ENCODE measurements around the gene SMIM1.

Gene SMIM1

GRCh38 chr1:3729594-3730542 is 42.7 kb upstream of the SMIM1 start:
- no peak for TF ChIP-seq CTCF (IDR thresholded peaks at IDR 0.05; ENCODE audit: low read depth, low read length)
- no peak overlapping the region for H3K4me3 ChIP-seq (replicated peaks in 1 of 2; ENCODE audit: low read depth in 2 of 2, low read length in 2 of 2)
- no peak for DNase-seq (ENCODE audit: low read depth in 2 of 2)

DNA sequence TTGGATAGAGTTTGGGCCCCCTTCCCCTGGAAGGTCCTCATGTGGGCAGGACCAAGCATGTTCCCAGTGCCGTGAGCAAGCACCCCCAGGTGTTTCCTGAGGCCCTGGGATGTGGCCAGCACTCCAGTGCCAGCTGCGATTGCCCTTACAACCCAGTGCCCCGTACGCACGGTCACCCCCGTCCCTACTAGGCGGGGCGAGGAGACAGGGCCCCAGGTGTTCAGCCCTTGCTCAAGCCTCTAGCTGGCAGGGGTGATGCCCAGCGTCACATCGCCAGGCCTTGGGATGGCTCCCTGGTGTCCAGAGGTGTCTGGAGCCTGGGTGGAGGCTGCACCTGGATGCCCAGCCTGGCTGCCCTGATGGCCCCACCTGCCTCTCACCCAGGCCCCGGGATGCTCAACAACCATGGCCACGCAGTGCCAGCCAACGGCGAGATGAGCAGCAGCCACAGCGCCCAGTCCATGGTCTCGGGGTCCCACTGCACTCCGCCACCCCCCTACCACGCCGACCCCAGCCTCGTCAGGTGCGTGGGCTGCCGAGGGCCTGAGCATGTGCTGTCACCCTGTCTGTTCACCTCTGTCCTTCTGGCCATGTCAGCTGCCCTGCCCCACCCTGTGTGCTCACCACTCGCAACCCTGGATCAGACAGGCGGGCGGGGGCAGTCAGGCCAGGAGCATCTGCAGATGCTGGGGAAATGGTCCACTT is 41.9 kb upstream of the SMIM1 start:
- no peak for TF ChIP-seq CTCF (IDR thresholded peaks at IDR 0.05; ENCODE audit: low read depth, low read length)
- no peak for DNase-seq (ENCODE audit: low read depth in 2 of 2)
- no peak overlapping the region for H3K4me3 ChIP-seq (replicated peaks in 1 of 2; ENCODE audit: low read depth in 2 of 2, low read length in 2 of 2)

GRCh38 chr1:3731583-3732433 is 40.7 kb upstream of the SMIM1 start:
- no peak for TF ChIP-seq CTCF (IDR thresholded peaks at IDR 0.05; ENCODE audit: low read depth, low read length)
- no peak overlapping the region for H3K4me3 ChIP-seq (replicated peaks in 1 of 2; ENCODE audit: low read depth in 2 of 2, low read length in 2 of 2)
- DNase-seq (ENCODE audit: low read depth in 2 of 2): no peak

- H3K4me3 ChIP-seq (replicated peaks in 1 of 2; ENCODE audit: low read depth in 2 of 2, low read length in 2 of 2): no peak overlapping the region
- DNase-seq (ENCODE audit: low read depth in 2 of 2): no peak
- no peak for TF ChIP-seq CTCF (IDR thresholded peaks at IDR 0.05; ENCODE audit: low read depth, low read length)
Observed at GRCh38 chr1:3732434-3733093, 40.0 kb upstream of the SMIM1 start.

DNA sequence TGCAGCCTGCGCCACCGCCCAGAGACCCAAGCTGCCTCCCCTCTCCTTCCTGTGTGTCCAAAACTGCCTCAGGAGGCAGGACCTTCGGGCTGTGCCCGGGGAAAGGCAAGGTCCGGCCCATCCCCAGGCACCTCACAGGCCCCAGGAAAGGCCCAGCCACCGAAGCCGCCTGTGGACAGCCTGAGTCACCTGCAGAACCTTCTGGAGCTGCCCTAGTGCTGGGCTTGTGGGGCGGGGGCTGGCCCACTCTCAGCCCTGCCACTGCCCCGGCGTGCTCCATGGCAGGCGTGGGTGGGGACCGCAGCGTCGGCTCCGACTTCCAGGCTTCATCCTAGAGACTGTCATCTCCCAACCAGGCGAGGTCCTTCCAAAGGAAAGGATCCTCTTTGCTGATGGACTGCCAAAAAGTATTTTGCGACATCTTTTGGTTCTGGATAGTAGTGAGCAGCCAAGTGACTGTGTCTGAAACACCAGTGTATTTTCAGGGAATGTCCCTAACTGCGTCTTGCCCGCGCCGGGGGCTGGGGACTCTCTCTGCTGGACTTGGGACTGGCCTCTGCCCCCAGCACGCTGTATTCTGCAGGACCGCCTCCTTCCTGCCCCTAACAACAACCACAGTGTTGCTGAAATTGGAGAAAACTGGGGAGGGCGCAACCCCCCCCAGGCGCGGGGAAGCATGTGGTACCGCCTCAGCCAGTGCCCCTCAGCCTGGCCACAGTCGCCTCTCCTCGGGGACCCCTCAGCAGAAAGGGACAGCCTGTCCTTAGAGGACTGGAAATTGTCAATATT is 39.3 kb upstream of the SMIM1 start:
- no peak for TF ChIP-seq CTCF (IDR thresholded peaks at IDR 0.05; ENCODE audit: low read depth, low read length)
- DNase-seq (ENCODE audit: low read depth in 2 of 2): no peak
- H3K4me3 ChIP-seq (replicated peaks in 1 of 2; ENCODE audit: low read depth in 2 of 2, low read length in 2 of 2): no peak overlapping the region

Measured in cardiac fibroblast (primary cell).